Breast epithelium (tissue), 4 donors: ENCODE data around the gene SELENOS. TPM values are rescaled to one million over a fixed set of nuclear protein-coding genes. Genes with fewer than 3 reads are reported as not detected.
A peak's percentile ranks its signal among the peaks of the same experiment; 100 is the strongest.

Experiments used
- DNase-seq, 2 donors: peaks; one replicate each; pipeline ENCODE4 v3.0.0-alpha.2; 2019; ENCODE audit warnings: low spot score in 2 of 2
- H3K27ac ChIP-seq, 2 donors: fragments of 200-600 bp; sonication (generic) in 1 of 2; one replicate each; pipeline ENCODE4 v1.5.1; 2016 to 2019; ENCODE audit warnings: mild to moderate bottlenecking in 1 of 2
- H3K27me3 ChIP-seq, 2 donors: fragments of 200-600 bp; sonication (generic) in 1 of 2; one replicate each; pipeline versions ENCODE4 v1.5.1 to v1.6.0; 2017 to 2019; ENCODE audit warnings: control low read depth in 1 of 2, mild to moderate bottlenecking in 1 of 2
- H3K36me3 ChIP-seq: fragments of 200-600 bp; one replicate; pipeline ENCODE4 v1.5.1; 2019
- H3K4me1 ChIP-seq, 2 donors: fragments of 200-600 bp; sonication (generic); one replicate each; pipeline ENCODE4 v1.5.1; 2016 to 2019; ENCODE audit warnings: control low read depth in 1 of 2
- H3K4me3 ChIP-seq, 3 donors: fragments of 200-600 bp; sonication (generic); 1 replicate in 2 of 3; 2 replicates in 1 of 3; pipeline ENCODE4 v1.5.1; 2016 to 2019; ENCODE audit warnings: mild to moderate bottlenecking in 3 of 3, moderate library complexity in 2 of 3
- H3K9me3 ChIP-seq, 2 donors: fragments of 200-600 bp; sonication (generic) in 1 of 2; one replicate each; pipeline ENCODE4 v1.5.1; 2016 to 2019; ENCODE audit warnings: control low read depth in 1 of 2
- POLR2A ChIP-seq: fragments of 450-650 bp; IDR thresholded peaks from one replicate; pipeline ENCODE4 v1.6.1; 2016; ENCODE audit warnings: antibody characterized with exemption, mild to moderate bottlenecking, moderate library complexity
- POLR2AphosphoS5 ChIP-seq, 3 donors: sonication (generic); formaldehyde crosslinking; IDR thresholded peaks; one replicate each; pipeline ENCODE4 v1.6.1; 2017; ENCODE audit warnings: antibody characterized with exemption in 3 of 3
- intact Hi-C: fragments of 100-400 bp; cut with DNase I; formaldehyde crosslinking; loops from one replicate; pipeline ENCODE4 v1.15.1; 2023; ENCODE audit warnings: low total_unique reads
- total RNA-seq, 3 donors: library from RNA; depleted of rRNA; stranded (reverse); fragments of >200 nt; gene quantifications; one replicate each; pipeline ENCODE4 v1.1.0, GENCODE V29; 2016
- TF ChIP-seq, protein P1 (sequence below), 3 donors: fragments of 450-650 bp; IDR thresholded peaks; one replicate each; pipeline ENCODE4 v1.5.1; 2016 to 2017; ENCODE audit warnings: antibody characterized with exemption in 3 of 3, mild to moderate bottlenecking in 3 of 3, moderate library complexity in 3 of 3

The SELENOS gene
- total RNA-seq, 3 donors from 2014 or later: 56.1 to 76.8 (median 76.4) TPM

DNA sequence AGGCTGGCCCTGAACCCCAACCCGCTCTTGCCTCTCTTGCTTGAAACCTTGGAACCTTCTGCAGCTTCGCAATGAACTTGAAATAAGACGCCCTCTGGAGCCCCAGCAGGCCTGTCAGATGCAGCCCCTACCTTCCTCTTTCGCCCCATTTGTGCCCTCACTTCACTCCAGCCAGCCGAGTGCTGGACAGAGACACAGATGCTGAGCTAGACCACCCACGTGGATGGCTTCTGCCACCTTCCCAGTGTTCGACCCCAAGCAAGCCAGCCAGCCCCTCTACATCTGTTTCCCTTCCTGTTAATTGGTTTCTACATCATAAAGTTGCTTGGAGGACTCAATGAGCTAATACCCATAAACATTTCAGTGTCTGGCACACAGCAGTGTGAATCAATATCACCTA is 41.6 kb upstream of the SELENOS start:
- no peaks in the 10 kb centered on the region for H3K36me3 ChIP-seq
- no peaks in the 10 kb centered on the region for H3K9me3 ChIP-seq
- intact Hi-C loops: no loop called here
- H3K4me1 ChIP-seq: no peaks in the 10 kb centered on the region
- H3K27ac ChIP-seq: no peak overlapping the region
- no peaks in the 10 kb centered on the region for H3K27me3 ChIP-seq
- no peak overlapping the region for H3K4me3 ChIP-seq
- DNase-seq: no peak
- no peak for TF ChIP-seq POLR2AphosphoS5 (IDR thresholded peaks at IDR 0.05)
- TF ChIP-seq, protein P1, sequence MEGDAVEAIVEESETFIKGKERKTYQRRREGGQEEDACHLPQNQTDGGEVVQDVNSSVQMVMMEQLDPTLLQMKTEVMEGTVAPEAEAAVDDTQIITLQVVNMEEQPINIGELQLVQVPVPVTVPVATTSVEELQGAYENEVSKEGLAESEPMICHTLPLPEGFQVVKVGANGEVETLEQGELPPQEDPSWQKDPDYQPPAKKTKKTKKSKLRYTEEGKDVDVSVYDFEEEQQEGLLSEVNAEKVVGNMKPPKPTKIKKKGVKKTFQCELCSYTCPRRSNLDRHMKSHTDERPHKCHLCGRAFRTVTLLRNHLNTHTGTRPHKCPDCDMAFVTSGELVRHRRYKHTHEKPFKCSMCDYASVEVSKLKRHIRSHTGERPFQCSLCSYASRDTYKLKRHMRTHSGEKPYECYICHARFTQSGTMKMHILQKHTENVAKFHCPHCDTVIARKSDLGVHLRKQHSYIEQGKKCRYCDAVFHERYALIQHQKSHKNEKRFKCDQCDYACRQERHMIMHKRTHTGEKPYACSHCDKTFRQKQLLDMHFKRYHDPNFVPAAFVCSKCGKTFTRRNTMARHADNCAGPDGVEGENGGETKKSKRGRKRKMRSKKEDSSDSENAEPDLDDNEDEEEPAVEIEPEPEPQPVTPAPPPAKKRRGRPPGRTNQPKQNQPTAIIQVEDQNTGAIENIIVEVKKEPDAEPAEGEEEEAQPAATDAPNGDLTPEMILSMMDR (IDR thresholded peaks at IDR 0.05): no peak
- TF ChIP-seq POLR2A: no peak

DNA sequence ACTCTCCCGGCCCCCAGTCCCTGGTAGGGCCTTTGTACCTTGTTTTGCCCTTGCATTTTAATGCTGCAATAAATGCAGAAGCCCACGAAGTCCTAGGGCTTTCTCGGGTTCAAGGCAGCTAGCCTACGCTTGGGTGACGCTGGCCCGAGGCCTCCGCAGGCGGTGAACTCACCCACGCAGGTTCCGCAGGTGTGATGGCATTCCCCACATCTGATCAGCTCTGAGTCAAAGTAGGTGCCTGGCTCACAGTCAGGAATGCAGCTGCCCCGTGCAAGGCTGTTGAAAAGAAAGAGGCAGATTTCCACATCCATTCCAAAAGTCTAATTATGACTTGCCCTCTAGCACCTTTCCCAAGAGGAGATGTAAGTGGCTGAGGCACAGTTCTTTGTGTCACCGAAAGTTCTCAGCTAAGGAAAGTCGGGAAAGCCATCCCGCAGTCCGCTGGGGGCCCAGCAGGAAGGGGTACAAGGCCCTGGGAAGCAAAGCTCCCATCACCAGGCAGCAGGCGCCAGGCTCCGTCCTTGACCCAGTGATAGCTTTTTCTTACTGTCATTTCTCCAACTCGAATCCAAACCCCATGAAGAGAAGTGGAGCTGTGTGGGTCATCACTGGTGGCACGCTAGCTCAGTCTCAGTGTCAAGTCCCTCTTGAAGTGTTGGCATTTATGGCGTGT is 41.0 kb upstream of the SELENOS start:
- Histone ChIP-seq H3K9me3 (no peaks in the 10 kb centered on the region), H3K4me1 (no peaks in the 10 kb centered on the region), H3K27ac (peak overlapping the region in 1 of 2 donors; percentile 52), H3K4me3 (no peak overlapping the region), H3K27me3 (no peaks in the 10 kb centered on the region), H3K36me3 (no peaks in the 10 kb centered on the region)
- peak in 1 of 2 donors; percentile 75 for DNase-seq
- intact Hi-C loops: no loop called here
- TF ChIP-seq POLR2A (no peak), POLR2AphosphoS5 (IDR thresholded peaks at IDR 0.05) (no peak)
- TF ChIP-seq, protein P1 (IDR thresholded peaks at IDR 0.05): no peak

DNA sequence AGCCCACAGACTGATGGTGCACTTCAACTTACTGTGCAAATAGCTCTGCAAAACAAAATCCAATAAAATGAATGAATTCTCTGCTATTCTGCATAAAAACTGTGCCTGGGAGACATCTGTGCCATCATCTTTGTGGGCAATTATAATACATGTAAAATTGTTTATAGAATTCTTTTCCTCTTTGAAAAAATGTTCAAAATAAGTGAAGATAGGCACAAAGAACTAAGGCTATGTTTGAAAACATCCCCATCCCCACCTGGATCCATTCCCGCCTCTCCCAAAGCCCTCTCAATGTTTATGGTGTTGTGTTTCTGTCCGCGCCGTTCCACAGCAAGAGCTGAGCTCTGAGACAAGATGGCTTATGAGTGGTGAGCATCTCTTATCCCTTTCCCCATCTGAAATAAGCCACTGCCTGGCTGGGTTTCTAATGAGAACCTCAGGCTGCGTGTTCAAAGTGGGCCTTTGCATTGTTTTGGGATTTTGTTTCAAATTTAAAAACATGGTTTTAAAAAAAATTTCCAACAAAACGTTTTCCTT is 40.1 kb upstream of the SELENOS start:
- Histone ChIP-seq H3K9me3 (no peaks in the 10 kb centered on the region), H3K27me3 (no peaks in the 10 kb centered on the region), H3K4me1 (no peaks in the 10 kb centered on the region), H3K4me3 (no peak overlapping the region), H3K27ac (no peak overlapping the region), H3K36me3 (no peaks in the 10 kb centered on the region)
- no peak for DNase-seq
- TF ChIP-seq POLR2A (no peak), POLR2AphosphoS5 (IDR thresholded peaks at IDR 0.05) (no peak)
- TF ChIP-seq, protein P1 (IDR thresholded peaks at IDR 0.05): no peak
- intact Hi-C loops: no loop called here

DNA sequence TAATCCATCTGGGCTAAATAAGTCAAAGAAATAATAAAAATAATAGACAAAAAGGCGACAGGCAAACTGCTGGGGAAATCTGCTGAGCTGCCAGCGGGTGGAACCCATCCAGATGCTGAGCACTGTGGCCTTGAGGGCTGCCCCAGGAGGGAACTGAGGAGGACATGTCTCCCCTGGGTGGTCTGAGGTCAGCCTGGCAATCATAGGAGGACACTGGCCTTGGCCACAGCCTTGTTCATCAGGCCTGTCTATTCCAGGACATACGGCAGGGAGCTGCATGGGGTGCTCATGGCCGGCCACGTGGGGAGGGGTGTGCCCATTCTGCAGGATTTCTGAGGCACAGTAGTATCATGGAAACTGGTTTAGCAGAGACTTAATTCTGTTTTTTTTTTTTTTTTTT is 39.2 kb upstream of the SELENOS start:
- Histone ChIP-seq H3K27ac (no peak overlapping the region), H3K9me3 (no peaks in the 10 kb centered on the region), H3K36me3 (no peaks in the 10 kb centered on the region), H3K4me1 (no peaks in the 10 kb centered on the region), H3K4me3 (no peak overlapping the region), H3K27me3 (no peaks in the 10 kb centered on the region)
- intact Hi-C loops: no loop called here
- no peak for DNase-seq
- TF ChIP-seq POLR2A (no peak), POLR2AphosphoS5 (IDR thresholded peaks at IDR 0.05) (no peak)
- TF ChIP-seq, protein P1 (IDR thresholded peaks at IDR 0.05): no peak

DNA sequence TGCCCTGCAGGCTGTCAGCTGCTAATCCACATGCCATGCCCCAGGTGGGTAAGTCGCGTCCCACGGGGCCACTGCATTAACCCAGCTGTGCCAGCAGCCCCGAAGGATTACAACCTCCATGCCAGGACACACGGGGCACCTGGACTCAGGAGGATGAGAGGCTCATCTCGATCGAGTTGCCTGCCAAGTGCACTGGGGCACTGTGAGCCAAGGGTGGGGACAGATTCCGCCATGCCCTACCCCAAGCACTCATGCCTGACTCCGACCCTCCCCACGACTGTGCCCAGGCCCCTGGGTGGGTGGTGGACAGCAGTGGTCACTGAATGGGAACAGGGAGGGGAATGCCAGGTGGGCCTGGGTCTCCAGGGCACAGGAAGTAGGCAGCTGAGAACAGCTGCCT is 38.5 kb upstream of the SELENOS start:
- Histone ChIP-seq H3K9me3 (no peaks in the 10 kb centered on the region), H3K27me3 (no peaks in the 10 kb centered on the region), H3K27ac (no peak overlapping the region), H3K36me3 (no peaks in the 10 kb centered on the region), H3K4me1 (no peaks in the 10 kb centered on the region), H3K4me3 (no peak overlapping the region)
- intact Hi-C loops: no loop called here
- DNase-seq: no peak
- TF ChIP-seq POLR2AphosphoS5 (IDR thresholded peaks at IDR 0.05) (no peak), POLR2A (no peak)
- TF ChIP-seq, protein P1 (IDR thresholded peaks at IDR 0.05): no peak
